GM23338 (cell line): ENCODE measurements around the gene HIPK1. TPM values are rescaled to one million over a fixed set of nuclear protein-coding genes. Genes with fewer than 3 reads are reported as not detected.

ENCODE experiments used
- ATAC-seq: fragments of 200-7000 bp; cut with Tn5 transposase; 3 replicates; pipeline ENCODE4 v1.9.1; 2020
- DNase-seq: peaks from one replicate; pipeline ENCODE4 v3.0.0-alpha.2; 2015; ENCODE audit warnings: low spot score
- H2AFZ ChIP-seq: fragments of 200-600 bp; sonication (generic); 2 replicates; pipeline ENCODE4 v1.8.0; 2016; ENCODE audit warnings: antibody characterized with exemption, mild to moderate bottlenecking, moderate library complexity
- H3F3A ChIP-seq: fragments of 200-600 bp; sonication (generic); replicated peaks from 2 replicates; pipeline ENCODE4 v1.8.0; 2017; ENCODE audit warnings: antibody characterized with exemption, mixed run types, low read depth
- H3K27ac ChIP-seq: fragments of 200-600 bp; sonication (generic); 2 replicates; pipeline ENCODE4 v1.6.1; 2016; ENCODE audit warnings: low read depth
- H3K27me3 ChIP-seq: fragments of 200-600 bp; sonication (generic); 2 replicates; pipeline ENCODE4 v1.8.0; 2016; ENCODE audit warnings: mild to moderate bottlenecking, mixed run types, moderate library complexity; ENCODE audit not compliant: insufficient read depth
- H3K36me3 ChIP-seq: fragments of 200-600 bp; sonication (generic); 2 replicates; pipeline ENCODE4 v1.8.0; 2016; ENCODE audit warnings: mild to moderate bottlenecking; ENCODE audit not compliant: insufficient read depth
- H3K4me1 ChIP-seq: fragments of 200-600 bp; sonication (generic); 2 replicates; pipeline ENCODE4 v1.8.0; 2016; ENCODE audit warnings: mild to moderate bottlenecking, moderate library complexity; ENCODE audit not compliant: insufficient read depth
- H3K4me2 ChIP-seq: fragments of 200-600 bp; sonication (generic); 2 replicates; pipeline ENCODE4 v1.7.1; 2017; ENCODE audit warnings: mixed run types
- H3K4me3 ChIP-seq: fragments of 200-600 bp; sonication (generic); 2 replicates; pipeline ENCODE4 v1.6.1; 2016; ENCODE audit warnings: mixed run types
- H3K79me2 ChIP-seq: fragments of 200-600 bp; sonication (generic); replicated peaks from 2 replicates; pipeline ENCODE4 v1.8.0; 2017; ENCODE audit warnings: mild to moderate bottlenecking; ENCODE audit not compliant: insufficient read depth
- H3K9me2 ChIP-seq: fragments of 200-600 bp; sonication (generic); 2 replicates; pipeline ENCODE4 v1.8.0; 2017; ENCODE audit not compliant: insufficient read depth
- H4K20me1 ChIP-seq: fragments of 200-600 bp; sonication (generic); replicated peaks from 2 replicates; pipeline ENCODE4 v1.8.0; 2017; ENCODE audit warnings: mild to moderate bottlenecking; ENCODE audit not compliant: insufficient read depth
- H3K27ac Mint-ChIP-seq: 2 replicates; pipeline ENCODE4 v1.8.0; 2020; ENCODE audit warnings: inconsistent platforms, mild to moderate bottlenecking, moderate library complexity, mixed read lengths
- H3K27me3 Mint-ChIP-seq: 3 replicates; pipeline ENCODE4 v1.8.0; 2022; ENCODE audit warnings: low read depth, mild to moderate bottlenecking, moderate library complexity, mixed read lengths, inconsistent platforms; ENCODE audit not compliant: insufficient read depth, poor library complexity
- H3K36me3 Mint-ChIP-seq: 3 replicates; pipeline ENCODE4 v1.8.0; 2021; ENCODE audit warnings: low read depth, mild to moderate bottlenecking, inconsistent platforms, moderate library complexity, mixed read lengths
- H3K4me1 Mint-ChIP-seq: 3 replicates; pipeline ENCODE4 v1.8.0; 2020; ENCODE audit warnings: mild to moderate bottlenecking, inconsistent platforms, mixed read lengths
- H3K4me3 Mint-ChIP-seq: 3 replicates; pipeline ENCODE4 v1.8.0; 2021; ENCODE audit warnings: moderate library complexity, mild to moderate bottlenecking, inconsistent platforms, mixed read lengths
- H3K9me3 Mint-ChIP-seq: 3 replicates; pipeline ENCODE4 v1.8.0; 2020; ENCODE audit warnings: moderate library complexity, mild to moderate bottlenecking, inconsistent platforms, mixed read lengths
- CREB1 ChIP-seq: fragments of 250-450 bp; sonication (Bioruptor Pico); IDR thresholded peaks from 2 replicates; pipeline ENCODE4 v1.5.0; 2020; ENCODE audit warnings: low read depth, mild to moderate bottlenecking, moderate library complexity
- CTCF ChIP-seq, 2 experiments: fragments of 200-600 bp in 1 of 2; sonication (generic) in 1 of 2; conservative IDR thresholded peaks; 2 replicates each; pipeline versions ENCODE4 v1.5.1 to v1.6.1; 2016 to 2017; ENCODE audit warnings: antibody characterized with exemption in 2 of 2, low read depth in 2 of 2, mild to moderate bottlenecking in 2 of 2, moderate library complexity in 1 of 2
- ETS1 ChIP-seq: IDR thresholded peaks from 2 replicates; pipeline ENCODE4 v1.6.1; 2016; ENCODE audit warnings: antibody characterized with exemption
- EZH2 ChIP-seq: fragments of 200-600 bp; sonication (generic); IDR thresholded peaks from one replicate; pipeline ENCODE4 v1.8.0; 2017; ENCODE audit warnings: antibody characterized with exemption, mild to moderate bottlenecking, low read depth; ENCODE audit not compliant: unreplicated experiment
- EZH2phosphoT487 ChIP-seq: fragments of 200-600 bp; sonication (generic); IDR thresholded peaks from one replicate; pipeline ENCODE4 v1.8.1; 2018; ENCODE audit warnings: antibody characterized with exemption; ENCODE audit not compliant: unreplicated experiment
- JUNB ChIP-seq: IDR thresholded peaks from one replicate; pipeline ENCODE4 v1.6.1; 2016; ENCODE audit warnings: antibody characterized with exemption; ENCODE audit not compliant: unreplicated experiment
- NANOG ChIP-seq: IDR thresholded peaks from 2 replicates; pipeline ENCODE4 v1.6.1; 2016; ENCODE audit warnings: antibody characterized with exemption, borderline replicate concordance
- POLR2AphosphoS5 ChIP-seq: IDR thresholded peaks from 2 replicates; pipeline ENCODE4 v1.6.1; 2016; ENCODE audit warnings: antibody characterized with exemption, low read depth
- REST ChIP-seq: IDR thresholded peaks from one replicate; pipeline ENCODE4 v1.6.1; 2018; ENCODE audit warnings: antibody characterized with exemption; ENCODE audit not compliant: unreplicated experiment
- STAT1 ChIP-seq: IDR thresholded peaks from one replicate; pipeline ENCODE4 v1.6.1; 2016; ENCODE audit warnings: antibody characterized with exemption; ENCODE audit not compliant: unreplicated experiment
- ZNF114 ChIP-seq: fragments of 250-450 bp; sonication (Bioruptor Pico); IDR thresholded peaks from 2 replicates; pipeline ENCODE4 v1.5.0; 2020; ENCODE audit warnings: mild to moderate bottlenecking, moderate library complexity
- ZNF331 ChIP-seq: fragments of 250-450 bp; sonication (Bioruptor Pico); IDR thresholded peaks from 2 replicates; pipeline ENCODE4 v1.5.0; 2020; ENCODE audit warnings: low read depth, mild to moderate bottlenecking, moderate library complexity
- ZNF462 ChIP-seq: fragments of 250-450 bp; sonication (Bioruptor Pico); IDR thresholded peaks from 2 replicates; pipeline ENCODE4 v1.5.0; 2020; ENCODE audit warnings: mild to moderate bottlenecking, moderate library complexity
- polyA plus RNA-seq: library from polyadenylated mRNA; unstranded; fragments of >200 nt; fragmentation: Nextera tagmentation; extraction: Ambion mirVana; gene quantifications from 2 replicates; pipeline ENCODE4 v1.2.1, GENCODE V29; 2016
- total RNA-seq: library from RNA; depleted of rRNA; stranded (reverse); fragments of >200 nt; shearing (Covaris generic); gene quantifications from 2 replicates; pipeline ENCODE4 v1.2.3, GENCODE V29; 2014

HIPK1 gene
- total and polyA plus RNA-seq, 2 experiments from 2014 or later, result 14.3 to 47.5 TPM

- Histone ChIP-seq H3K9me2 (no peaks in the 10 kb centered on the region), H3F3A (peaks cover 15% of the 10 kb centered on the region), H3K4me2 (peak overlapping the region; percentile 83), H3K27ac (peak overlapping the region; percentile 86), H3K36me3 (peaks cover 8% of the 10 kb centered on the region; the same call in 1 of the 2 replicates), H3K79me2 (peaks cover 9% of the 10 kb centered on the region; the same call in 1 of the 2 replicates), H3K4me3 (peak overlapping the region; percentile 85), H2AFZ (peak overlapping the region; percentile 98), H3K27me3 (no peaks in the 10 kb centered on the region), H4K20me1 (no peaks in the 10 kb centered on the region), H3K4me1 (peaks cover 9% of the 10 kb centered on the region; the same call in 1 of the 2 replicates)
- H3K4me3 Mint-ChIP-seq, result peak overlapping the region; percentile 94
- H3K36me3 Mint-ChIP-seq, result peaks cover 13% of the 10 kb centered on the region
- no peaks in the 10 kb centered on the region for H3K9me3 Mint-ChIP-seq
- H3K4me1 Mint-ChIP-seq, result peaks cover 8% of the 10 kb centered on the region
- peak overlapping the region; percentile 92 for H3K27ac Mint-ChIP-seq
- TF ChIP-seq CREB1 (CRISPR knock-in tag) (no peak), STAT1 (no peak), EZH2phosphoT487 (no peak), ETS1 (no peak), REST (no peak), JUNB (no peak), ZNF114 (CRISPR knock-in tag) (no peak), ZNF462 (CRISPR knock-in tag) (no peak), ZNF331 (CRISPR knock-in tag) (no peak), POLR2AphosphoS5 (no peak), CTCF (conservative IDR thresholded peaks at IDR 0.05; ENCODE audit: low read depth in 2 of 2) (no peak), NANOG (no peak), EZH2 (no peak)
- H3K27me3 Mint-ChIP-seq, result peaks cover 8% of the 10 kb centered on the region
- ATAC-seq, result peak; percentile 48
- peak; percentile 79 for DNase-seq
Measured at GRCh38 chr1:113904293-113904673, 24.8 kb upstream of the HIPK1 start.
